HepG2 (cell line): ENCODE data around the gene IDUA. TPM values are rescaled to one million over a fixed set of nuclear protein-coding genes. Genes with fewer than 3 reads are reported as not detected.
A peak's percentile ranks its signal among the peaks of the same experiment; 100 is the strongest.

Experiments
- ELF1 ChIP-seq: sonication (generic); formaldehyde crosslinking; IDR thresholded peaks from 2 replicates; pipeline ENCODE4 v1.4.0; 2020; ENCODE audit warnings: missing genetic modification reagents
- EP300 ChIP-seq, 3 experiments: sonication (generic) in 1 of 3; formaldehyde crosslinking in 1 of 3; IDR thresholded peaks; 2 replicates each; pipeline versions ENCODE4 v1.5.1 to v1.6.1; 2011 to 2020; ENCODE audit warnings: low read depth in 2 of 3, low read length in 2 of 3, borderline replicate concordance in 1 of 3, improper control_type of control experiment in 1 of 3, mild to moderate bottlenecking in 1 of 3, missing genetic modification reagents in 1 of 3, moderate library complexity in 1 of 3
- ESRRA ChIP-seq: sonication (generic); formaldehyde crosslinking; IDR thresholded peaks from 2 replicates; pipeline ENCODE4 v1.5.1; 2020; ENCODE audit warnings: mild to moderate bottlenecking, low read depth, missing genetic modification reagents
- GPBP1L1 ChIP-seq: sonication (generic); formaldehyde crosslinking; IDR thresholded peaks from 2 replicates; pipeline ENCODE4 v1.5.0; 2020; ENCODE audit warnings: mild to moderate bottlenecking, missing genetic modification reagents
- HMG20A ChIP-seq: IDR thresholded peaks from 2 replicates; pipeline ENCODE4 v1.6.1; 2016; ENCODE audit warnings: borderline replicate concordance
- IKZF4 ChIP-seq: sonication (generic); formaldehyde crosslinking; IDR thresholded peaks from 2 replicates; pipeline ENCODE4 v1.5.1; 2020; ENCODE audit warnings: borderline replicate concordance, mild to moderate bottlenecking, low read depth, missing genetic modification reagents; ENCODE audit errors: not compliant biosample characterization
- ISL2 ChIP-seq: sonication (generic); formaldehyde crosslinking; IDR thresholded peaks from 2 replicates; pipeline ENCODE4 v1.5.0; 2020; ENCODE audit warnings: missing genetic modification reagents
- JUND ChIP-seq: sonication (generic); formaldehyde crosslinking; IDR thresholded peaks from 2 replicates; pipeline ENCODE4 v1.8.0; 2022; ENCODE audit warnings: mild to moderate bottlenecking, missing genetic modification reagents
- KDM4B ChIP-seq: sonication (generic); formaldehyde crosslinking; IDR thresholded peaks from 2 replicates; pipeline ENCODE4 v1.4.0; 2020; ENCODE audit warnings: missing genetic modification reagents
- MED8 ChIP-seq: sonication (generic); formaldehyde crosslinking; IDR thresholded peaks from 2 replicates; pipeline ENCODE4 v1.8.1; 2023; ENCODE audit warnings: mild to moderate bottlenecking, missing genetic modification reagents; ENCODE audit not compliant: insufficient replicate concordance
- MIXL1 ChIP-seq: IDR thresholded peaks from 2 replicates; pipeline ENCODE4 v1.6.1; 2016
- MLLT10 ChIP-seq: sonication (generic); formaldehyde crosslinking; IDR thresholded peaks from 2 replicates; pipeline ENCODE4 v1.4.0; 2020; ENCODE audit warnings: missing genetic modification reagents
- NR1H2 ChIP-seq: sonication (generic); formaldehyde crosslinking; IDR thresholded peaks from 2 replicates; pipeline ENCODE4 v1.8.1; 2022; ENCODE audit warnings: low read depth, missing genetic modification reagents, borderline replicate concordance
- PHF20 ChIP-seq: sonication (generic); formaldehyde crosslinking; IDR thresholded peaks from 2 replicates; pipeline ENCODE4 v1.5.0; 2020; ENCODE audit warnings: mild to moderate bottlenecking, missing genetic modification reagents
- PLRG1 ChIP-seq: fragments of 450-650 bp; conservative IDR thresholded peaks from 2 replicates; pipeline ENCODE4 v1.6.1; 2016
- POLR2G ChIP-seq: fragments of 200-400 bp; formaldehyde crosslinking; IDR thresholded peaks from 2 replicates; pipeline ENCODE4 v1.6.1; 2018; ENCODE audit warnings: mild to moderate bottlenecking, low read depth, low read length, moderate library complexity
- RFXANK ChIP-seq: IDR thresholded peaks from 2 replicates; pipeline ENCODE4 v1.6.1; 2016
- SAFB2 ChIP-seq: sonication (generic); formaldehyde crosslinking; IDR thresholded peaks from 2 replicates; pipeline ENCODE4 v1.5.1; 2020; ENCODE audit warnings: missing genetic modification reagents, low read depth, mild to moderate bottlenecking, borderline replicate concordance
- SP4 ChIP-seq: sonication (generic); formaldehyde crosslinking; IDR thresholded peaks from 2 replicates; pipeline ENCODE4 v1.8.1; 2023; ENCODE audit warnings: mild to moderate bottlenecking, missing genetic modification reagents
- YEATS2 ChIP-seq: sonication (generic); formaldehyde crosslinking; IDR thresholded peaks from 2 replicates; pipeline ENCODE4 v1.4.0; 2020; ENCODE audit warnings: missing genetic modification reagents, borderline replicate concordance
- ZBTB3 ChIP-seq: sonication (generic); formaldehyde crosslinking; IDR thresholded peaks from 2 replicates; pipeline ENCODE4 v1.4.0; 2020; ENCODE audit warnings: low read depth, mild to moderate bottlenecking, moderate library complexity, missing genetic modification reagents, borderline replicate concordance
- ZMAT3 ChIP-seq: sonication (generic); formaldehyde crosslinking; conservative IDR thresholded peaks from 2 replicates; pipeline ENCODE4 v1.7.0; 2021; ENCODE audit warnings: missing genetic modification reagents
- ZNF746 ChIP-seq: sonication (generic); formaldehyde crosslinking; IDR thresholded peaks from 2 replicates; pipeline ENCODE4 v1.8.0; 2022; ENCODE audit warnings: mild to moderate bottlenecking, missing genetic modification reagents
- ZNF780A ChIP-seq: sonication (generic); formaldehyde crosslinking; IDR thresholded peaks from 2 replicates; pipeline ENCODE4 v1.8.0; 2022; ENCODE audit warnings: mild to moderate bottlenecking, missing genetic modification reagents, moderate library complexity
- polyA plus RNA-seq, 8 experiments: library from polyadenylated mRNA; depleted of rRNA in 3 of 8; stranded (reverse) in 7 of 8; unstranded in 1 of 8; fragments of >200 nt; fragmentation: Illumina TruSeq in 4 of 8; extraction: Trizol in 4 of 8; gene quantifications; 2 replicates each; pipeline versions ENCODE4 v1.2.1 to v1.2.3, GENCODE V29; 2011 to 2016; ENCODE audit warnings: low read depth in 4 of 8, missing spikeins in 1 of 8, mixed read lengths in 1 of 8; ENCODE audit not compliant: insufficient read depth in 1 of 8
- total RNA-seq, 5 experiments: library from RNA; depleted of rRNA; stranded (reverse); fragments of >200 nt; fragmentation: Illumina TruSeq; extraction: Trizol; gene quantifications; 2 replicates each; pipeline ENCODE4 v1.2.3, GENCODE V29; 2016; ENCODE audit warnings: low read depth in 1 of 5
- TF ChIP-seq, protein P1 (sequence below), 2 experiments: sonication (generic) in 1 of 2; formaldehyde crosslinking in 1 of 2; IDR thresholded peaks; 2 replicates each; pipeline versions ENCODE4 v1.5.1 to v1.6.1; 2011 to 2020; ENCODE audit warnings: borderline replicate concordance in 1 of 2, low read depth in 1 of 2, low read length in 1 of 2, mild to moderate bottlenecking in 1 of 2, missing genetic modification reagents in 1 of 2, moderate library complexity in 1 of 2
- TF ChIP-seq, protein P2 (sequence below): sonication (generic); formaldehyde crosslinking; IDR thresholded peaks from 2 replicates; pipeline ENCODE4 v1.4.0; 2020; ENCODE audit warnings: missing genetic modification reagents

IDUA gene
- total and polyA plus RNA-seq, 2 of the 13 experiments (the other 11 are each of a cell fraction or from before 2014, with no cell fraction given) = 0.77 to 1.0 TPM

- TF ChIP-seq EP300 (IDR thresholded peaks at IDR 0.05; ENCODE audit: low read depth in 2 of 2, low read length in 2 of 2) (0 out of 4 replicates have a peak, but pooled peaks of 1 of the 2 experiments have one; percentile 14), EP300 (CRISPR knock-in tag; IDR thresholded peaks at IDR 0.05; ENCODE audit: borderline replicate concordance) (no peak), MED8 (CRISPR knock-in tag) (peak; percentile 24), KDM4B (CRISPR knock-in tag) (0 out of 2 replicates have a peak, but pooled peaks have one; percentile 61), RFXANK (CRISPR knock-in tag) (no peak), JUND (no peak), ZBTB3 (CRISPR knock-in tag) (no peak), ZNF780A (no peak), PLRG1 (no peak), ZMAT3 (CRISPR knock-in tag) (peak; percentile 63; the same call in 1 of the 2 replicates), MIXL1 (no peak), NR1H2 (CRISPR knock-in tag) (no peak), SAFB2 (peak; percentile 89), ESRRA (CRISPR knock-in tag) (peak; percentile 67), SP4 (CRISPR knock-in tag) (peak; percentile 66), HMG20A (no peak), MLLT10 (CRISPR knock-in tag) (no peak), PHF20 (peak; percentile 30; the same call in 1 of the 2 replicates), YEATS2 (CRISPR knock-in tag) (no peak), ELF1 (CRISPR knock-in tag) (no peak), IKZF4 (CRISPR knock-in tag) (peak; percentile 72), POLR2G (peak; percentile 76), ISL2 (CRISPR knock-in tag) (no peak), GPBP1L1 (no peak), ZNF746 (CRISPR knock-in tag) (peak; percentile 72; the same call in 1 of the 2 replicates)
- TF ChIP-seq, protein P1, sequence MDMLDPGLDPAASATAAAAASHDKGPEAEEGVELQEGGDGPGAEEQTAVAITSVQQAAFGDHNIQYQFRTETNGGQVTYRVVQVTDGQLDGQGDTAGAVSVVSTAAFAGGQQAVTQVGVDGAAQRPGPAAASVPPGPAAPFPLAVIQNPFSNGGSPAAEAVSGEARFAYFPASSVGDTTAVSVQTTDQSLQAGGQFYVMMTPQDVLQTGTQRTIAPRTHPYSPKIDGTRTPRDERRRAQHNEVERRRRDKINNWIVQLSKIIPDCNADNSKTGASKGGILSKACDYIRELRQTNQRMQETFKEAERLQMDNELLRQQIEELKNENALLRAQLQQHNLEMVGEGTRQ (IDR thresholded peaks at IDR 0.05; ENCODE audit: low read depth, low read length) = peak; percentile 37; the same call in 1 of the 2 replicates
- TF ChIP-seq, protein P1 (CRISPR knock-in tag; IDR thresholded peaks at IDR 0.05; ENCODE audit: borderline replicate concordance) = peak; percentile 67; the same call in 1 of the 2 replicates
- TF ChIP-seq, protein P2, sequence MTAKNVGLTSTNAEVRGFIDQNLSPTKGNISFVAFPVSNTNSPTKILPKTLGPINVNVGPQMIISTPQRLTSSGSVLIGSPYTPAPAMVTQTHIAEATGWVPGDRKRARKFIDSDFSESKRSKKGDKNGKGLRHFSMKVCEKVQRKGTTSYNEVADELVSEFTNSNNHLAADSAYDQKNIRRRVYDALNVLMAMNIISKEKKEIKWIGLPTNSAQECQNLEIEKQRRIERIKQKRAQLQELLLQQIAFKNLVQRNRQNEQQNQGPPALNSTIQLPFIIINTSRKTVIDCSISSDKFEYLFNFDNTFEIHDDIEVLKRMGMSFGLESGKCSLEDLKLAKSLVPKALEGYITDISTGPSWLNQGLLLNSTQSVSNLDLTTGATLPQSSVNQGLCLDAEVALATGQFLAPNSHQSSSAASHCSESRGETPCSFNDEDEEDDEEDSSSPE = 0 out of 2 replicates have a peak, but pooled peaks have one; percentile 19
These were observed at the start of gene IDUA (continued) for GRCh38 chr4:986879-987623.
